Testis (tissue), 2 donors: ENCODE measurements around the gene CCDC137.

Source experiments
- CTCF ChIP-seq, 3 experiments: fragments of 450-650 bp in 2 of 3; fragments of 200-600 bp in 1 of 3; sonication (generic) in 1 of 3; IDR thresholded peaks; one replicate each; pipeline ENCODE4 v1.5.1; 2016 to 2019; ENCODE audit warnings: antibody characterized with exemption in 3 of 3, mild to moderate bottlenecking in 2 of 3, moderate library complexity in 1 of 3
- POLR2A ChIP-seq: fragments of 450-650 bp; IDR thresholded peaks from one replicate; pipeline ENCODE4 v1.6.1; 2017; ENCODE audit warnings: antibody characterized with exemption, mild to moderate bottlenecking, moderate library complexity

GRCh38 chr17:81690066-81690465 lies 23.5 kb downstream of the CCDC137 start:
- no peak for TF ChIP-seq CTCF (IDR thresholded peaks at IDR 0.05)
- no peak for TF ChIP-seq POLR2A
